ENCODE data around the gene CTNND2. TPM values are rescaled to one million over a fixed set of nuclear protein-coding genes. Genes with fewer than 3 reads are reported as not detected.
"Not testable (repeated sequence)": the region's sequence is repeated elsewhere in the genome, so short reads cannot be mapped to it uniquely, and the experiment has no call there.

CTNND2 gene
- polyA plus RNA-seq, 4 donors, result 1.9 to 2.7 (median 2.4) TPM

GRCh38 chr5:11869203-11869602, 35.0 kb downstream of the CTNND2 start:
- DNase-seq (ENCODE audit: low read depth in 4 of 4, low spot score in 2 of 4), result no peak

GRCh38 chr5:11863911-11864310, 40.3 kb downstream of the CTNND2 start:
- no peak for DNase-seq (ENCODE audit: low read depth in 4 of 4, low spot score in 2 of 4)

- no peak for DNase-seq (ENCODE audit: low read depth in 4 of 4, low spot score in 2 of 4)
These were observed 46.9 kb downstream of the CTNND2 start for GRCh38 chr5:11857391-11857790.

- no peak for DNase-seq (ENCODE audit: low read depth in 4 of 4, low spot score in 2 of 4)
These were observed 49.3 kb downstream of the CTNND2 start for GRCh38 chr5:11854936-11855335.

GRCh38 chr5:11853796-11854195, 50.5 kb downstream of the CTNND2 start:
- DNase-seq (ENCODE audit: low read depth in 4 of 4, low spot score in 2 of 4), result no peak

GRCh38 chr5:11853140-11853539, 51.1 kb downstream of the CTNND2 start:
- no peak for DNase-seq (ENCODE audit: low read depth in 4 of 4, low spot score in 2 of 4)

GRCh38 chr5:11852717-11853087, 51.5 kb downstream of the CTNND2 start:
- DNase-seq (ENCODE audit: low read depth in 4 of 4, low spot score in 2 of 4), result no peak

- no peak for DNase-seq (ENCODE audit: low read depth in 4 of 4, low spot score in 2 of 4)
These were observed 52.1 kb downstream of the CTNND2 start for GRCh38 chr5:11851965-11852716.

- DNase-seq (ENCODE audit: low read depth in 4 of 4, low spot score in 2 of 4), result no peak
These were observed 52.8 kb downstream of the CTNND2 start for GRCh38 chr5:11851416-11851815.

- not testable (repeated sequence) for DNase-seq (ENCODE audit: low read depth in 4 of 4, low spot score in 2 of 4)
These were observed 75.7 kb downstream of the CTNND2 start for GRCh38 chr5:11828566-11828965.

- no peak for DNase-seq (ENCODE audit: low read depth in 4 of 4, low spot score in 2 of 4)
These were observed 81.6 kb downstream of the CTNND2 start for GRCh38 chr5:11822598-11822997.

- DNase-seq (ENCODE audit: low read depth in 4 of 4, low spot score in 2 of 4), result no peak
These were observed 88.3 kb downstream of the CTNND2 start for GRCh38 chr5:11815916-11816315.

- DNase-seq (ENCODE audit: low read depth in 4 of 4, low spot score in 2 of 4), result no peak
These were observed 88.8 kb downstream of the CTNND2 start for GRCh38 chr5:11815481-11815880.

GRCh38 chr5:11814373-11814772, 89.9 kb downstream of the CTNND2 start:
- no peak for DNase-seq (ENCODE audit: low read depth in 4 of 4, low spot score in 2 of 4)

GRCh38 chr5:11809407-11809806, 94.8 kb downstream of the CTNND2 start:
- no peak for DNase-seq (ENCODE audit: low read depth in 4 of 4, low spot score in 2 of 4)

- DNase-seq (ENCODE audit: low read depth in 4 of 4, low spot score in 2 of 4), result no peak
These were observed 100.8 kb downstream of the CTNND2 start for GRCh38 chr5:11803436-11803835.

- DNase-seq (ENCODE audit: low read depth in 4 of 4, low spot score in 2 of 4), result no peak
These were observed 103.2 kb downstream of the CTNND2 start for GRCh38 chr5:11801061-11801460.

GRCh38 chr5:11797132-11797531, 107.1 kb downstream of the CTNND2 start:
- DNase-seq (ENCODE audit: low read depth in 4 of 4, low spot score in 2 of 4), result no peak

- DNase-seq (ENCODE audit: low read depth in 4 of 4, low spot score in 2 of 4), result no peak
These were observed 110.8 kb downstream of the CTNND2 start for GRCh38 chr5:11793396-11793795.

GRCh38 chr5:11792621-11793020, 111.6 kb downstream of the CTNND2 start:
- no peak for DNase-seq (ENCODE audit: low read depth in 4 of 4, low spot score in 2 of 4)

GRCh38 chr5:11791792-11792191, 112.5 kb downstream of the CTNND2 start:
- no peak for DNase-seq (ENCODE audit: low read depth in 4 of 4, low spot score in 2 of 4)

- DNase-seq (ENCODE audit: low read depth in 4 of 4, low spot score in 2 of 4), result no peak
These were observed 114.0 kb downstream of the CTNND2 start for GRCh38 chr5:11790201-11790600.
